ENCODE measurements around the gene ANO7.

- TF ChIP-seq EZH2phosphoT487 (IDR thresholded peaks at IDR 0.05; ENCODE audit: insufficient read depth, low read depth) (no peak), EZH2 (IDR thresholded peaks at IDR 0.05; ENCODE audit: insufficient read depth, poor library complexity, severe bottlenecking) (no peak)
Observed at GRCh38 chr2:241224018-241224850, 35.8 kb downstream of the ANO7 start.

Measured in GM23248 (cell line).